HL-60 (cell line): ENCODE measurements around the gene RETREG2.

Experiments used
- POLR2AphosphoS5 ChIP-seq: IDR thresholded peaks from 2 replicates; pipeline ENCODE4 v1.6.1; 2012; ENCODE audit warnings: low read depth
- TF ChIP-seq, protein P1 (sequence below): IDR thresholded peaks from one replicate; pipeline ENCODE4 v1.5.1; 2011; ENCODE audit warnings: low read length, control low read depth, inconsistent platforms; ENCODE audit not compliant: insufficient read depth

DNA sequence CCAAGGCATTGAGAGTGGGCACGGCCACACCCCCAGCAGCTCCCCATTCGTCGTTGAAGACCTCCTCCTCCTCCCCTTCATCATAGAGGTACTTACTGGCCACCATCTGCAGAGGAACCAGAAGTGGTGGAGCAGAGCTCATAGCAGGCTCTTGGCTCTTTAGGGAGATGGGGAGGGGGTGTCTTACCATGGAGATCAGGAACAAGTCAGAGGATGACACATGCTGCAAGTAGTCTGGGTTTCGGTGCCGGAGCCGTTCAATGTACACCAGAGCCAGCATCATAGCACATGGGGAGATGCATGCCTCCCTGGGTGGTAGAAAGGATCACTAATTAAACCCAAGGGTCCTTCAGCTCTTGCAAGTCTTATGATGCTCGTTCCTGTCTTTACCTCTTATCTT is 3.3 kb upstream of the RETREG2 start:
- TF ChIP-seq POLR2AphosphoS5: no peak
- TF ChIP-seq, protein P1, sequence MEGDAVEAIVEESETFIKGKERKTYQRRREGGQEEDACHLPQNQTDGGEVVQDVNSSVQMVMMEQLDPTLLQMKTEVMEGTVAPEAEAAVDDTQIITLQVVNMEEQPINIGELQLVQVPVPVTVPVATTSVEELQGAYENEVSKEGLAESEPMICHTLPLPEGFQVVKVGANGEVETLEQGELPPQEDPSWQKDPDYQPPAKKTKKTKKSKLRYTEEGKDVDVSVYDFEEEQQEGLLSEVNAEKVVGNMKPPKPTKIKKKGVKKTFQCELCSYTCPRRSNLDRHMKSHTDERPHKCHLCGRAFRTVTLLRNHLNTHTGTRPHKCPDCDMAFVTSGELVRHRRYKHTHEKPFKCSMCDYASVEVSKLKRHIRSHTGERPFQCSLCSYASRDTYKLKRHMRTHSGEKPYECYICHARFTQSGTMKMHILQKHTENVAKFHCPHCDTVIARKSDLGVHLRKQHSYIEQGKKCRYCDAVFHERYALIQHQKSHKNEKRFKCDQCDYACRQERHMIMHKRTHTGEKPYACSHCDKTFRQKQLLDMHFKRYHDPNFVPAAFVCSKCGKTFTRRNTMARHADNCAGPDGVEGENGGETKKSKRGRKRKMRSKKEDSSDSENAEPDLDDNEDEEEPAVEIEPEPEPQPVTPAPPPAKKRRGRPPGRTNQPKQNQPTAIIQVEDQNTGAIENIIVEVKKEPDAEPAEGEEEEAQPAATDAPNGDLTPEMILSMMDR: no peak
